ENCODE results near the gene ASAP3. TPM values are rescaled to one million over a fixed set of nuclear protein-coding genes. Genes with fewer than 3 reads are reported as not detected.

ASAP3 gene
- total and polyA plus RNA-seq, 2 of the 4 experiments (the other 2 are of a cell fraction): 18.6 to 18.8 TPM

DNA sequence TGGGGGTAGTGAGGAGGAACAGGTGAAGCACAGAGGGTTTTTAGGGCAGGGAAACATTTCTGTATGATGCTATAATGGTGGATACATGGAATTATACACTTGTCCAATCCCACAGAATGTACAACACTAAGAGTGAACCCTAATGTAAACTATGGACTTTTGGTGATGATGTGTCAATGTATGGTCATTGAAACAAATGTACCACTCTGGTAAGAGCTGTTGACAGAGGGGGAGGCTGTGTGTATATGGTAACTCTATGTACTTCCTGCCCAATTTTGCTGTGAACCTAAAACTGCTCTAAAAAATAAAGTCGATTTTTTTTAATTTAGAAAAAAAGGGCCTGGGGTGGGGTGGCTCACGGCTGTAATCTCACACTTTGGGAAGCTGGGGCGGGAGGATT lies 22.9 kb downstream of the ASAP3 start:
- Histone ChIP-seq H3K9me3 (ENCODE audit: control insufficient read depth, insufficient read depth, low read length) (no peaks in the 10 kb centered on the region), H3K18ac (ENCODE audit: low read depth, low read length) (no peak overlapping the region), H3K9ac (ENCODE audit: low read depth, low read length) (no peak overlapping the region), H2BK15ac (ENCODE audit: low read depth, low read length) (no peak overlapping the region), H3K4me1 (ENCODE audit: control insufficient read depth, insufficient read depth, low read length) (no peaks in the 10 kb centered on the region), H3K4ac (ENCODE audit: low read depth, low read length) (no peak overlapping the region), H2BK20ac (ENCODE audit: low read depth, low read length) (no peak overlapping the region), H3K56ac (ENCODE audit: extremely low read depth, insufficient read depth, low read length) (no peak overlapping the region), H3K36me3 (ENCODE audit: control insufficient read depth, insufficient read depth, low read length) (no peaks in the 10 kb centered on the region; the same call in 1 of the 2 replicates), H3K79me1 (ENCODE audit: low read depth in 1 of 2, low read length in 2 of 2) (peaks cover 3 to 40% of the 10 kb centered on the region in 2 experiments), H3K27ac (ENCODE audit: insufficient read depth, low read length) (no peak overlapping the region), H4K91ac (ENCODE audit: insufficient read depth, low read depth, low read length) (no peak overlapping the region), H4K20me1 (ENCODE audit: insufficient read depth, low read length) (peaks cover 12% of the 10 kb centered on the region; the same call in 1 of the 2 replicates), H3K4me3 (ENCODE audit: insufficient read depth, low read depth, low read length) (no peak overlapping the region), H2AK5ac (ENCODE audit: low read depth, low read length) (no peak overlapping the region), H4K5ac (ENCODE audit: low read depth, low read length) (no peak overlapping the region), H3K14ac (replicated peaks; ENCODE audit: low read depth, low read length) (no peak overlapping the region), H3K27me3 (ENCODE audit: control insufficient read depth, insufficient read depth, low read length) (no peaks in the 10 kb centered on the region), H2AFZ (replicated peaks; ENCODE audit: low read length, poor library complexity) (no peak overlapping the region), H3K23ac (ENCODE audit: low read depth, low read length) (no peak overlapping the region), H3K9me1 (ENCODE audit: insufficient read depth, low read length) (peaks cover 7% of the 10 kb centered on the region), H2BK120ac (ENCODE audit: low read depth, low read length) (no peak overlapping the region), H3K4me2 (ENCODE audit: low read depth, low read length) (no peak overlapping the region), H4K8ac (ENCODE audit: low read depth in 2 of 2, low read length in 2 of 2) (no peak overlapping the region), H2BK5ac (ENCODE audit: low read depth, low read length, poor library complexity, severe bottlenecking) (no peak overlapping the region), H2AK9ac (replicated peaks; ENCODE audit: low read depth, low read length, poor library complexity) (no peak overlapping the region)
- CTCF ChIA-PET: no interaction called here
- POLR2A ChIA-PET (ENCODE audit: unreplicated experiment): no interaction called here
- ATAC-seq (ENCODE audit: low read depth) (no peak), DNase-seq (no peak)
- in situ Hi-C loops (cut with MboI; ENCODE audit: low sequenced_read_pairs) (no loop called here), dilution Hi-C loops (cut with HindIII; ENCODE audit: low sequenced_read_pairs, unreplicated experiment) (no loop called here), intact Hi-C loops (cut with micrococcal nuclease) (no loop called here)
- BruUV-seq (replicated peaks): no TSS peak
- no peak for TF ChIP-seq CEBPB (IDR thresholded peaks at IDR 0.05; ENCODE audit: low read depth, low read length)
- no peak for TF ChIP-seq MAZ (IDR thresholded peaks at IDR 0.05; ENCODE audit: borderline replicate concordance, low read depth, low read length)
- no CpG with 5 or more reads among the region's 3 CpGs for WGBS, 2 experiments (ENCODE audit: extremely low coverage in 2 of 2, insufficient read length in 1 of 2)
